ENCODE results near the gene PALLD. TPM values are rescaled to one million over a fixed set of nuclear protein-coding genes. Genes with fewer than 3 reads are reported as not detected.

Gene PALLD
- total RNA-seq, 1 donor from 2014 or later = 85.7 TPM

DNA sequence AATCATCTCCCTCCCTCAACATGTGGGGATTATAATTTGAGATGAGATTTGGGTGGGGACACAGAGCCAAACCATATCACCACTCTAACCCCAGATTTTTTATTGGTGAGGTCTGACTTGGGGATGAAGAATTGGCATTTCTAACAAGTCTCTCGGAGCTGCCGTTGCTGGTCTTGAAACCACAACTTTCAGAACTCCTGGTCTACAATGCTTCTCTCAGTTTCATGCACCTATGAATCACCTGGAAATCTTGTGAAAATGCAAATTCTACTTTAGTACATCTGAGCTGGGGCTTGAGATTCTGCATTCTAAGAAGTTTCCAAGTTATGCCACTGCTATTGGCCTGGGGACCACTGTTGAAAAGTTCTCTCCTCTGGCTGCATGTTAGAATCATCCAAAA is 78.6 kb downstream of the PALLD start:
- Histone ChIP-seq H4K20me1 (ENCODE audit: low read depth) (no peaks in the 10 kb centered on the region), H3K4me2 (no peak overlapping the region), H3K9me3 (ENCODE audit: low read depth) (no peaks in the 10 kb centered on the region), H3F3A (ENCODE audit: low read depth) (no peaks in the 10 kb centered on the region), H2AFZ (replicated peaks) (no peak overlapping the region), H3K36me3 (no peaks in the 10 kb centered on the region), H3K79me2 (ENCODE audit: low read depth) (no peaks in the 10 kb centered on the region), H3K4me3 (no peak overlapping the region), H3K9ac (no peak overlapping the region), H3K4me1 (peaks cover 7% of the 10 kb centered on the region), H3K27me3 (no peaks in the 10 kb centered on the region), H3K27ac (no peak overlapping the region)
- TF ChIP-seq, protein P1, sequence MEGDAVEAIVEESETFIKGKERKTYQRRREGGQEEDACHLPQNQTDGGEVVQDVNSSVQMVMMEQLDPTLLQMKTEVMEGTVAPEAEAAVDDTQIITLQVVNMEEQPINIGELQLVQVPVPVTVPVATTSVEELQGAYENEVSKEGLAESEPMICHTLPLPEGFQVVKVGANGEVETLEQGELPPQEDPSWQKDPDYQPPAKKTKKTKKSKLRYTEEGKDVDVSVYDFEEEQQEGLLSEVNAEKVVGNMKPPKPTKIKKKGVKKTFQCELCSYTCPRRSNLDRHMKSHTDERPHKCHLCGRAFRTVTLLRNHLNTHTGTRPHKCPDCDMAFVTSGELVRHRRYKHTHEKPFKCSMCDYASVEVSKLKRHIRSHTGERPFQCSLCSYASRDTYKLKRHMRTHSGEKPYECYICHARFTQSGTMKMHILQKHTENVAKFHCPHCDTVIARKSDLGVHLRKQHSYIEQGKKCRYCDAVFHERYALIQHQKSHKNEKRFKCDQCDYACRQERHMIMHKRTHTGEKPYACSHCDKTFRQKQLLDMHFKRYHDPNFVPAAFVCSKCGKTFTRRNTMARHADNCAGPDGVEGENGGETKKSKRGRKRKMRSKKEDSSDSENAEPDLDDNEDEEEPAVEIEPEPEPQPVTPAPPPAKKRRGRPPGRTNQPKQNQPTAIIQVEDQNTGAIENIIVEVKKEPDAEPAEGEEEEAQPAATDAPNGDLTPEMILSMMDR (IDR thresholded peaks at IDR 0.05) = no peak
- TF ChIP-seq EZH2 (IDR thresholded peaks at IDR 0.05) = no peak
- TF ChIP-seq EZH2phosphoT487 (IDR thresholded peaks at IDR 0.05) = no peak
- peaks cover 16% of the 10 kb centered on the region for H3K4me1 Mint-ChIP-seq
- peaks cover 2% of the 10 kb centered on the region for H3K36me3 Mint-ChIP-seq
- no peak overlapping the region for H3K27ac Mint-ChIP-seq
- DNase-seq (ENCODE audit: low spot score) = no peak
- H3K9me3 Mint-ChIP-seq = peaks cover 9% of the 10 kb centered on the region
- no peak overlapping the region for H3K4me3 Mint-ChIP-seq
- peaks cover 3% of the 10 kb centered on the region for H3K27me3 Mint-ChIP-seq (ENCODE audit: insufficient read depth, low read depth)

DNA sequence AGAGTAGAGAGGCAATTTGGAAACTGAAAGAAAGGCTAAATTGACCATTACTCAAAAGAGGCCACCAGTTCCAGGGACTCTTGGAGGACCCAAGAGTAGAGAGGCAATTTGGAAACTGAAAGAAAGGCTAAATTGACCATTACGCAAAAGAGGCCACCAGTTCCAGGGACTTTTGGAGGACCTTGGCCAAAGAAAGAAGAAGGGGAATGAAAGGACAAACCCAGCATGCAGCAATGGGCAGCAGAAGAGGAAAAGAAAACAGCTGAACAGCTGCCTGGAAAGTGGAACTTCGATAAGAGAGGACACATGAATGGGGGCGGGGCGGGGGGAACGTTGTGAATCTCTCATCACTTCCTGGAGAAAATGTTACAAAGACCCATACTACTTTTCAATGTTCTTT is 80.8 kb downstream of the PALLD start:
- no peak for DNase-seq (ENCODE audit: low spot score)
- no peak overlapping the region for H3K9ac ChIP-seq
- H2AFZ ChIP-seq (replicated peaks) = no peak overlapping the region
- no peaks in the 10 kb centered on the region for H3K9me3 ChIP-seq (ENCODE audit: low read depth)
- H3K9me3 Mint-ChIP-seq = peaks cover 22% of the 10 kb centered on the region
- H3K27me3 ChIP-seq = no peaks in the 10 kb centered on the region
- peaks cover 7% of the 10 kb centered on the region for H3K4me1 ChIP-seq
- no peaks in the 10 kb centered on the region for H3F3A ChIP-seq (ENCODE audit: low read depth)
- H3K36me3 ChIP-seq = no peaks in the 10 kb centered on the region
- no peak overlapping the region for H3K4me3 ChIP-seq
- H3K79me2 ChIP-seq (ENCODE audit: low read depth) = no peaks in the 10 kb centered on the region
- peaks cover 10% of the 10 kb centered on the region for H3K4me1 Mint-ChIP-seq
- no peak overlapping the region for H3K4me3 Mint-ChIP-seq
- TF ChIP-seq, protein P1 (IDR thresholded peaks at IDR 0.05) = no peak
- no peak for TF ChIP-seq EZH2phosphoT487 (IDR thresholded peaks at IDR 0.05)
- TF ChIP-seq EZH2 (IDR thresholded peaks at IDR 0.05) = no peak
- H3K27ac ChIP-seq = no peak overlapping the region
- no peak overlapping the region for H3K27ac Mint-ChIP-seq
- H3K4me2 ChIP-seq = no peak overlapping the region
- peaks cover 5% of the 10 kb centered on the region for H3K27me3 Mint-ChIP-seq (ENCODE audit: insufficient read depth, low read depth)
- no peaks in the 10 kb centered on the region for H4K20me1 ChIP-seq (ENCODE audit: low read depth)
- peaks cover 2% of the 10 kb centered on the region for H3K36me3 Mint-ChIP-seq

DNA sequence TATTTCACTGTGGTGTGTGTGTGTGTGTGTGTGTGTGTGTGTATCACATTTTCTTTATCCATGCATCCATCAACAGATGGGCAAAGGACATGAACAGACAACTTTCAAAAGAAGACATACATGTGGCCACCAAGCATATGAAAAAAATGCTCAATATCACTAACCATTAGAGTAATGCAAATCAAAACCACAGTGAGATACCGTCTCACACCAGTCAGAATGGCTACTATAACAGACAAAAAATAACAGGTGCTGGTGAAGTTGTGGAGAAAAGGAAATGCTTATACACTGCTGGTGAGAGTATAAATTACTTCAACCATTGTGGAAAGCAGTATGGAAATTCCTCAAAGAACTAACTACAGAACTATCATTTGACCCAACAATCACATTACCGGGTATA is 83.4 kb downstream of the PALLD start:
- H3K36me3 ChIP-seq = no peaks in the 10 kb centered on the region
- Mint-ChIP-seq H3K27ac (no peak overlapping the region), H3K4me3 (no peak overlapping the region), H3K9me3 (peaks cover 22% of the 10 kb centered on the region), H3K36me3 (no peaks in the 10 kb centered on the region), H3K4me1 (peaks cover under 1% of the 10 kb centered on the region), H3K27me3 (ENCODE audit: insufficient read depth, low read depth) (peaks cover 5% of the 10 kb centered on the region)
- H3K4me1 ChIP-seq = no peaks in the 10 kb centered on the region
- H3K4me2 ChIP-seq = no peak overlapping the region
- no peak overlapping the region for H2AFZ ChIP-seq (replicated peaks)
- no peak for TF ChIP-seq EZH2 (IDR thresholded peaks at IDR 0.05)
- no peak for TF ChIP-seq EZH2phosphoT487 (IDR thresholded peaks at IDR 0.05)
- TF ChIP-seq, protein P1 (IDR thresholded peaks at IDR 0.05) = no peak
- H3K27me3 ChIP-seq = no peaks in the 10 kb centered on the region
- no peak overlapping the region for H3K27ac ChIP-seq
- no peak overlapping the region for H3K4me3 ChIP-seq
- H4K20me1 ChIP-seq (ENCODE audit: low read depth) = no peaks in the 10 kb centered on the region
- no peak overlapping the region for H3K9ac ChIP-seq
- H3K79me2 ChIP-seq (ENCODE audit: low read depth) = no peaks in the 10 kb centered on the region
- H3K9me3 ChIP-seq (ENCODE audit: low read depth) = no peaks in the 10 kb centered on the region
- H3F3A ChIP-seq (ENCODE audit: low read depth) = no peaks in the 10 kb centered on the region
- no peak for DNase-seq (ENCODE audit: low spot score)
